H9 (cell line): ENCODE results near the gene TTC27. TPM values are rescaled to one million over a fixed set of nuclear protein-coding genes. Genes with fewer than 3 reads are reported as not detected.

ENCODE experiments used
- DNase-seq: peaks from one replicate; pipeline ENCODE4 v3.0.0-alpha.2; 2017
- H2AFZ ChIP-seq: one replicate; pipeline ENCODE4 v1.6.1; 2013; ENCODE audit warnings: mild to moderate bottlenecking, low read length, control low read depth, moderate library complexity
- H2AK5ac ChIP-seq: 2 replicates; pipeline ENCODE4 v1.6.1; 2013; ENCODE audit warnings: low read length, control low read depth, mixed read lengths; ENCODE audit not compliant: insufficient read length
- H2BK120ac ChIP-seq: one replicate; pipeline ENCODE4 v1.6.1; 2013; ENCODE audit warnings: low read depth, mild to moderate bottlenecking, low read length, control low read depth, inconsistent platforms; ENCODE audit not compliant: poor library complexity, severe bottlenecking
- H2BK12ac ChIP-seq: 2 replicates; pipeline ENCODE4 v1.6.1; 2013; ENCODE audit warnings: low read length, control low read depth, mixed read lengths, low read depth; ENCODE audit not compliant: insufficient read length
- H2BK15ac ChIP-seq: 2 replicates; pipeline ENCODE4 v1.6.1; 2013; ENCODE audit warnings: low read depth, low read length, control low read depth
- H2BK20ac ChIP-seq: one replicate; pipeline ENCODE4 v1.6.1; 2013; ENCODE audit warnings: low read depth, mild to moderate bottlenecking, low read length, control low read depth, inconsistent platforms; ENCODE audit not compliant: poor library complexity, severe bottlenecking
- H2BK5ac ChIP-seq: 2 replicates; pipeline ENCODE4 v1.6.1; 2013; ENCODE audit warnings: low read length, control low read depth, mixed read lengths; ENCODE audit not compliant: insufficient read length
- H3K14ac ChIP-seq: 2 replicates; pipeline ENCODE4 v1.6.1; 2013; ENCODE audit warnings: low read length, control low read depth; ENCODE audit not compliant: insufficient read depth
- H3K18ac ChIP-seq: 2 replicates; pipeline ENCODE4 v1.6.1; 2013; ENCODE audit warnings: low read depth, mild to moderate bottlenecking, mixed read lengths, low read length, control low read depth; ENCODE audit not compliant: insufficient read length
- H3K23ac ChIP-seq: 2 replicates; pipeline ENCODE4 v1.6.1; 2013; ENCODE audit warnings: low read length, control low read depth, mixed read lengths, low read depth; ENCODE audit not compliant: insufficient read length
- H3K23me2 ChIP-seq: 2 replicates; pipeline ENCODE4 v1.6.1; 2013; ENCODE audit warnings: low read depth, mild to moderate bottlenecking, mixed read lengths, low read length, control low read depth; ENCODE audit not compliant: insufficient read length, poor library complexity, severe bottlenecking
- H3K27ac ChIP-seq: 2 replicates; pipeline ENCODE4 v1.5.1; 2013; ENCODE audit warnings: low read length, control low read depth, mixed read lengths, low read depth; ENCODE audit not compliant: insufficient read length
- H3K27me3 ChIP-seq: 2 replicates; pipeline ENCODE4 v1.6.1; 2013; ENCODE audit warnings: low read length, control low read depth, inconsistent platforms; ENCODE audit not compliant: insufficient read depth
- H3K4ac ChIP-seq: 2 replicates; pipeline ENCODE4 v1.6.1; 2013; ENCODE audit warnings: low read depth, mild to moderate bottlenecking, control low read depth, inconsistent platforms, low read length, moderate library complexity
- H3K4me1 ChIP-seq: 2 replicates; pipeline ENCODE4 v1.6.1; 2013; ENCODE audit warnings: low read length, control low read depth, inconsistent platforms; ENCODE audit not compliant: insufficient read depth
- H3K4me2 ChIP-seq: 2 replicates; pipeline ENCODE4 v1.6.1; 2013; ENCODE audit warnings: low read length, control low read depth, mixed read lengths; ENCODE audit not compliant: insufficient read length, insufficient read depth
- H3K56ac ChIP-seq: 2 replicates; pipeline ENCODE4 v1.6.1; 2013; ENCODE audit warnings: low read depth, mild to moderate bottlenecking, mixed read lengths, low read length, control low read depth; ENCODE audit not compliant: insufficient read length
- H3K79me1 ChIP-seq: 2 replicates; pipeline ENCODE4 v1.6.1; 2013; ENCODE audit warnings: low read depth, mild to moderate bottlenecking, moderate library complexity, low read length, control low read depth, inconsistent platforms; ENCODE audit not compliant: insufficient read depth, poor library complexity, severe bottlenecking
- H3K79me2 ChIP-seq: 2 replicates; pipeline ENCODE4 v1.6.1; 2013; ENCODE audit warnings: low read length, control low read depth, inconsistent platforms; ENCODE audit not compliant: insufficient read depth
- H3K9ac ChIP-seq: 2 replicates; pipeline ENCODE4 v1.6.1; 2013; ENCODE audit warnings: low read length, control low read depth, mixed read lengths; ENCODE audit not compliant: insufficient read length; ENCODE audit errors: extremely low read depth
- H3K9me3 ChIP-seq: one replicate; pipeline ENCODE4 v1.6.1; 2013; ENCODE audit warnings: low read depth, low read length, inconsistent platforms; ENCODE audit not compliant: control insufficient read depth
- H3T11ph ChIP-seq: one replicate; pipeline ENCODE4 v1.6.1; 2013; ENCODE audit warnings: mild to moderate bottlenecking, low read length, control low read depth, inconsistent platforms
- H4K20me1 ChIP-seq: one replicate; pipeline ENCODE4 v1.6.1; 2013; ENCODE audit not compliant: control insufficient read depth, insufficient read length, insufficient read depth
- H4K5ac ChIP-seq: 2 replicates; pipeline ENCODE4 v1.6.1; 2013; ENCODE audit warnings: low read depth, mild to moderate bottlenecking, mixed read lengths, low read length, control low read depth; ENCODE audit not compliant: insufficient read length
- H4K8ac ChIP-seq: replicated peaks from 2 replicates; pipeline ENCODE4 v1.6.1; 2013; ENCODE audit warnings: low read length, control low read depth, mixed read lengths, low read depth; ENCODE audit not compliant: insufficient read length
- H4K91ac ChIP-seq: 2 replicates; pipeline ENCODE4 v1.6.1; 2013; ENCODE audit warnings: low read depth, mild to moderate bottlenecking, moderate library complexity, mixed read lengths, low read length, control low read depth; ENCODE audit not compliant: insufficient read length
- H3K27ac Mint-ChIP-seq, 3 experiments: 2 replicates in 2 of 3; 3 replicates in 1 of 3; pipeline ENCODE4 v1.8.0; 2020 to 2021; ENCODE audit warnings: mixed read lengths in 3 of 3, mild to moderate bottlenecking in 1 of 3, moderate library complexity in 1 of 3
- H3K27me3 Mint-ChIP-seq: 2 replicates; pipeline ENCODE4 v1.8.0; 2021; ENCODE audit warnings: low read depth, mild to moderate bottlenecking, moderate library complexity, mixed read lengths
- H3K36me3 Mint-ChIP-seq, 3 experiments: 2 replicates in 2 of 3; 3 replicates in 1 of 3; pipeline ENCODE4 v1.8.0; 2020 to 2021; ENCODE audit warnings: low read depth in 3 of 3, mixed read lengths in 3 of 3; ENCODE audit not compliant: insufficient read depth in 1 of 3
- H3K4me1 Mint-ChIP-seq, 2 experiments: 2 replicates each; pipeline ENCODE4 v1.8.0; 2020; ENCODE audit warnings: mixed read lengths in 2 of 2
- H3K4me3 Mint-ChIP-seq, 2 experiments: 2 replicates in 1 of 2; 3 replicates in 1 of 2; pipeline ENCODE4 v1.8.0; 2020 to 2021; ENCODE audit warnings: mild to moderate bottlenecking in 2 of 2, mixed read lengths in 2 of 2, moderate library complexity in 1 of 2
- H3K9me3 Mint-ChIP-seq, 2 experiments: 2 replicates in 1 of 2; 3 replicates in 1 of 2; pipeline ENCODE4 v1.8.0; 2020; ENCODE audit warnings: mild to moderate bottlenecking in 2 of 2, mixed read lengths in 2 of 2, moderate library complexity in 1 of 2
- WGBS: extraction: QIAGEN DNeasy Blood & Tissue Kit; methylation state at CpG from one replicate; pipeline ENCODE4 v1.1.7; 2013; ENCODE audit warnings: missing lambda C conversion rate, low lambda C conversion rate, mixed read lengths; ENCODE audit not compliant: insufficient read length; ENCODE audit errors: extremely low coverage; 5-methylcytosine and 5-hydroxymethylcytosine counted together
- total RNA-seq: library from RNA; stranded (reverse); gene quantifications from 2 replicates; pipeline ENCODE4 v1.2.1, GENCODE V29; 2021
- TF ChIP-seq, protein P1 (sequence below): fragments of 200-600 bp; sonication (generic); conservative IDR thresholded peaks from 3 replicates; pipeline ENCODE4 v1.8.0; 2021; ENCODE audit warnings: antibody characterized with exemption, mild to moderate bottlenecking

The TTC27 gene
- total RNA-seq, 1 experiment from 2014 or later = 26.0 TPM

DNA sequence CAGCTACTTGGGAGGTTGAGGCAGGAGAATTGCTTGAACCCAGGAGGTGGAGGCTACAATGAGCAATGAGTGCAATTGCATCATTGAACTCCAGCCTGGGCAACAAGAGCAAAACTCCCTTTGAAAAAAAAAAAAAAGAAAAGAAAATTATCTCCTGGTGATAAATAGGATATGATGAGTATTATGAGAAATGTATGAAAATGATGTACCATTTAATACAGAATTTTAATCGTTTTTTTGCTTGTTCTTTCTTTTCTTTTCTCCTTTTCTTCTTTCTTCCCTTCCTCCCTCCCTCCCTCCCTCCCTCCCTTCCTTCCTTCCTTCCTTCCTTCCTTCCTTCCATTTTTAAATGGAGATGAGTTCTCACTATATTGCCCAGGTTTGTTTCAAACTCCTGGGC lies 40.4 kb downstream of the TTC27 start:
- Histone ChIP-seq H3K4ac (no peak overlapping the region), H2BK15ac (no peak overlapping the region), H3K79me2 (no peaks in the 10 kb centered on the region), H3K18ac (no peak overlapping the region), H3K9ac (no peak overlapping the region), H3K4me2 (no peak overlapping the region), H2BK20ac (no peak overlapping the region), H3K56ac (no peak overlapping the region), H2BK12ac (no peak overlapping the region), H2AK5ac (no peak overlapping the region), H3K14ac (no peak overlapping the region), H3K4me1 (no peaks in the 10 kb centered on the region), H4K8ac (no peak overlapping the region), H2BK120ac (no peak overlapping the region), H3K23me2 (no peaks in the 10 kb centered on the region), H3T11ph (no peak overlapping the region), H2AFZ (no peak overlapping the region), H3K27me3 (no peaks in the 10 kb centered on the region), H3K9me3 (no peaks in the 10 kb centered on the region), H3K27ac (no peak overlapping the region), H3K79me1 (no peaks in the 10 kb centered on the region), H4K20me1 (no peaks in the 10 kb centered on the region), H4K91ac (no peak overlapping the region), H3K23ac (no peak overlapping the region), H2BK5ac (no peak overlapping the region), H4K5ac (no peak overlapping the region)
- peaks cover 0 to 3% of the 10 kb centered on the region in 2 experiments; a peak in 1 of 5 replicates for H3K9me3 Mint-ChIP-seq
- TF ChIP-seq, protein P1, sequence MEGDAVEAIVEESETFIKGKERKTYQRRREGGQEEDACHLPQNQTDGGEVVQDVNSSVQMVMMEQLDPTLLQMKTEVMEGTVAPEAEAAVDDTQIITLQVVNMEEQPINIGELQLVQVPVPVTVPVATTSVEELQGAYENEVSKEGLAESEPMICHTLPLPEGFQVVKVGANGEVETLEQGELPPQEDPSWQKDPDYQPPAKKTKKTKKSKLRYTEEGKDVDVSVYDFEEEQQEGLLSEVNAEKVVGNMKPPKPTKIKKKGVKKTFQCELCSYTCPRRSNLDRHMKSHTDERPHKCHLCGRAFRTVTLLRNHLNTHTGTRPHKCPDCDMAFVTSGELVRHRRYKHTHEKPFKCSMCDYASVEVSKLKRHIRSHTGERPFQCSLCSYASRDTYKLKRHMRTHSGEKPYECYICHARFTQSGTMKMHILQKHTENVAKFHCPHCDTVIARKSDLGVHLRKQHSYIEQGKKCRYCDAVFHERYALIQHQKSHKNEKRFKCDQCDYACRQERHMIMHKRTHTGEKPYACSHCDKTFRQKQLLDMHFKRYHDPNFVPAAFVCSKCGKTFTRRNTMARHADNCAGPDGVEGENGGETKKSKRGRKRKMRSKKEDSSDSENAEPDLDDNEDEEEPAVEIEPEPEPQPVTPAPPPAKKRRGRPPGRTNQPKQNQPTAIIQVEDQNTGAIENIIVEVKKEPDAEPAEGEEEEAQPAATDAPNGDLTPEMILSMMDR = no peak
- no CpG with 5 or more reads among the region's 1 CpG for WGBS
- no peak for DNase-seq
- H3K27ac Mint-ChIP-seq = no peak overlapping the region
- peaks cover 5 to 19% (median 15%) of the 10 kb centered on the region in 3 experiments; a peak in 5 of 7 replicates for H3K36me3 Mint-ChIP-seq
- no peak overlapping the region for H3K4me3 Mint-ChIP-seq
- no peaks in the 10 kb centered on the region for H3K27me3 Mint-ChIP-seq
- H3K4me1 Mint-ChIP-seq = no peaks in the 10 kb centered on the region
